ENCODE measurements around the gene ARHGEF28.

Gene ARHGEF28

GRCh38 chr5:73977146-73977545 is 351.1 kb downstream of the ARHGEF28 start:
- no peak for DNase-seq

GRCh38 chr5:73979321-73979720 is 353.3 kb downstream of the ARHGEF28 start:
- DNase-seq, result peak; percentile 77

GRCh38 chr5:73981704-73982103 is 355.7 kb downstream of the ARHGEF28 start:
- DNase-seq, result peak; percentile 98

GRCh38 chr5:73983644-73984043 is 357.6 kb downstream of the ARHGEF28 start:
- no peak for DNase-seq

- DNase-seq, result peak; percentile 48
Observed at GRCh38 chr5:73985145-73985544, 359.1 kb downstream of the ARHGEF28 start.

GRCh38 chr5:73986729-73987128 is 360.7 kb downstream of the ARHGEF28 start:
- peak; percentile 86 for DNase-seq

GRCh38 chr5:73987915-73988314 is 361.9 kb downstream of the ARHGEF28 start:
- DNase-seq, result no peak

- peak; percentile 48 for DNase-seq
Observed at GRCh38 chr5:73989956-73990355, 364.0 kb downstream of the ARHGEF28 start.

Data from NCI-H82 (cell line).